HepG2 (cell line): Measurements from ENCODE around the gene CYP11A1. TPM values are rescaled to one million over a fixed set of nuclear protein-coding genes. Genes with fewer than 3 reads are reported as not detected.

Experiments
- ATAC-seq: fragments of 200-7000 bp; cut with Tn5 transposase; 3 replicates; pipeline ENCODE4 v1.9.1; 2020; ENCODE audit warnings: mild to moderate bottlenecking, moderate library complexity
- BruUV-seq: library from RNA; stranded (reverse); fragments of 400-500 nt; replicated peaks from 2 replicates; lab custom pipeline; 2021; lab: Mats Ljungman, UMichigan
- CTCF ChIA-PET: fragments of 300-600 bp; formaldehyde crosslinking; extraction: SDS; loops from one replicate; lab custom pipeline; 2021; ENCODE audit warnings: low total read pairs, inconsistent platforms, low intra/inter-chr PET ratio; lab: Yijun Ruan, JAX
- POLR2A ChIA-PET: fragments of 350-600 bp; sonication (Branson Sonifier 250); formaldehyde crosslinking; loops from one replicate; lab custom pipeline; 2020; ENCODE audit warnings: antibody characterized with exemption, inconsistent platforms; lab: Yijun Ruan, JAX
- DNase-seq: peaks from one replicate; pipeline ENCODE4 v3.0.0-alpha.2; 2015; ENCODE audit warnings: low spot score
- FAIRE-seq: peaks from 3 replicates; lab custom pipeline; 2011; peaks lifted over from hg19 to GRCh38; lab: Jason Lieb, UNC
- H2AFZ ChIP-seq: one replicate; pipeline ENCODE4 v1.6.1; 2011; ENCODE audit warnings: low read length, inconsistent platforms
- H3K27ac ChIP-seq: fragments of 300-600 bp; 3 replicates; pipeline ENCODE4 v1.8.0; 2011; ENCODE audit warnings: mixed run types, mild to moderate bottlenecking, mixed read lengths, low read length, inconsistent platforms; ENCODE audit not compliant: insufficient read depth; ENCODE audit errors: extremely low read length
- H3K27me3 ChIP-seq, 2 experiments: fragments of 200-600 bp in 1 of 2; 2 replicates in 1 of 2; 3 replicates in 1 of 2; pipeline versions ENCODE4 v1.6.0 to v1.8.0; 2011; ENCODE audit warnings: low read length in 2 of 2, mild to moderate bottlenecking in 2 of 2, moderate library complexity in 2 of 2, inconsistent platforms in 1 of 2; ENCODE audit not compliant: insufficient read depth in 2 of 2, control insufficient read depth in 1 of 2
- H3K36me3 ChIP-seq, 2 experiments: fragments of 200-600 bp in 1 of 2; replicated peaks in 1 of 2; 2 replicates in 1 of 2; 3 replicates in 1 of 2; pipeline versions ENCODE4 v1.5.1 to v1.8.0; 2011; ENCODE audit warnings: low read length in 2 of 2, inconsistent platforms in 1 of 2; ENCODE audit not compliant: insufficient read depth in 2 of 2, control insufficient read depth in 1 of 2
- H3K4me1 ChIP-seq: 2 replicates; pipeline ENCODE4 v1.5.1; 2012; ENCODE audit warnings: low read length, inconsistent platforms; ENCODE audit not compliant: insufficient read depth
- H3K4me2 ChIP-seq: 2 replicates; pipeline ENCODE4 v1.6.0; 2011; ENCODE audit warnings: low read depth, low read length, inconsistent platforms
- H3K4me3 ChIP-seq, 3 experiments: fragments of 200-600 bp in 1 of 3; sonication (generic), shearing (Covaris generic) in 1 of 3; replicated peaks in 1 of 3; 2 replicates each; pipeline ENCODE4 v1.5.1; 2011 to 2016; ENCODE audit warnings: low read length in 3 of 3, inconsistent platforms in 2 of 3, low read depth in 2 of 3, mild to moderate bottlenecking in 2 of 3, control low read depth in 1 of 3, mixed read lengths in 1 of 3; ENCODE audit not compliant: insufficient read depth in 1 of 3
- H3K79me2 ChIP-seq: one replicate; pipeline ENCODE4 v1.6.1; 2011; ENCODE audit warnings: low read length, inconsistent platforms; ENCODE audit not compliant: insufficient read depth
- H3K9ac ChIP-seq: 2 replicates; pipeline ENCODE4 v1.6.0; 2011; ENCODE audit warnings: mild to moderate bottlenecking, low read depth, low read length, inconsistent platforms; ENCODE audit not compliant: insufficient read depth
- H3K9me3 ChIP-seq: 2 replicates; pipeline ENCODE4 v1.5.1; 2012; ENCODE audit warnings: mild to moderate bottlenecking, low read length
- H4K20me1 ChIP-seq: 2 replicates; pipeline ENCODE4 v1.6.0; 2011; ENCODE audit warnings: inconsistent platforms, mild to moderate bottlenecking, low read length, moderate library complexity; ENCODE audit not compliant: insufficient read depth
- CEBPG ChIP-seq: IDR thresholded peaks from 2 replicates; pipeline ENCODE4 v1.6.1; 2016
- EP300 ChIP-seq, 3 experiments: sonication (generic) in 1 of 3; formaldehyde crosslinking in 1 of 3; IDR thresholded peaks; 2 replicates each; pipeline versions ENCODE4 v1.5.1 to v1.6.1; 2011 to 2020; ENCODE audit warnings: low read depth in 2 of 3, low read length in 2 of 3, borderline replicate concordance in 1 of 3, improper control_type of control experiment in 1 of 3, mild to moderate bottlenecking in 1 of 3, missing genetic modification reagents in 1 of 3, moderate library complexity in 1 of 3
- GFI1 ChIP-seq: sonication (generic); formaldehyde crosslinking; IDR thresholded peaks from 2 replicates; pipeline ENCODE4 v1.5.0; 2020; ENCODE audit warnings: missing genetic modification reagents, mild to moderate bottlenecking, borderline replicate concordance
- HNF1A ChIP-seq, 2 experiments: sonication (generic) in 1 of 2; formaldehyde crosslinking in 1 of 2; IDR thresholded peaks; 2 replicates each; pipeline versions ENCODE4 v1.4.0 to v1.6.1; 2016 to 2020; ENCODE audit warnings: borderline replicate concordance in 1 of 2, low read depth in 1 of 2, mild to moderate bottlenecking in 1 of 2, missing genetic modification reagents in 1 of 2
- HOXA3 ChIP-seq: sonication (generic); formaldehyde crosslinking; IDR thresholded peaks from 2 replicates; pipeline ENCODE4 v1.5.0; 2020; ENCODE audit warnings: missing genetic modification reagents
- KDM3A ChIP-seq: IDR thresholded peaks from 2 replicates; pipeline ENCODE4 v1.6.1; 2018; ENCODE audit warnings: low read depth, missing compliant biosample characterization
- MXD3 ChIP-seq: IDR thresholded peaks from 2 replicates; pipeline ENCODE4 v1.6.1; 2016; ENCODE audit warnings: mild to moderate bottlenecking, missing biosample characterization, missing genetic modification reagents
- NFE2L1 ChIP-seq: sonication (generic); formaldehyde crosslinking; IDR thresholded peaks from 2 replicates; pipeline ENCODE4 v1.4.0; 2020; ENCODE audit warnings: missing genetic modification reagents, mild to moderate bottlenecking, borderline replicate concordance
- RAD21 ChIP-seq: fragments of 450-650 bp; formaldehyde crosslinking; IDR thresholded peaks from 2 replicates; pipeline ENCODE4 v1.5.0; 2020; ENCODE audit warnings: mild to moderate bottlenecking
- TBP ChIP-seq: sonication (generic); formaldehyde crosslinking; IDR thresholded peaks from 2 replicates; pipeline ENCODE4 v1.5.0; 2020; ENCODE audit warnings: missing genetic modification reagents
- ZFP1 ChIP-seq: IDR thresholded peaks from 2 replicates; pipeline ENCODE4 v1.6.1; 2016
- ZFP90 ChIP-seq: sonication (generic); formaldehyde crosslinking; IDR thresholded peaks from 2 replicates; pipeline ENCODE4 v1.8.0; 2022; ENCODE audit warnings: missing genetic modification reagents, mild to moderate bottlenecking, inconsistent platforms, borderline replicate concordance
- ZFX ChIP-seq: sonication (generic); formaldehyde crosslinking; IDR thresholded peaks from 2 replicates; pipeline ENCODE4 v1.4.0; 2020; ENCODE audit warnings: mild to moderate bottlenecking, low read depth, missing genetic modification reagents, moderate library complexity
- ZNF275 ChIP-seq: sonication (generic); formaldehyde crosslinking; IDR thresholded peaks from 2 replicates; pipeline ENCODE4 v1.8.0; 2022; ENCODE audit warnings: missing genetic modification reagents, mild to moderate bottlenecking, inconsistent platforms, borderline replicate concordance
- ZNF343 ChIP-seq: sonication (generic); formaldehyde crosslinking; IDR thresholded peaks from 2 replicates; pipeline ENCODE4 v1.4.0; 2020; ENCODE audit warnings: mild to moderate bottlenecking, missing genetic modification reagents
- ZNF557 ChIP-seq: sonication (generic); formaldehyde crosslinking; IDR thresholded peaks from 2 replicates; pipeline ENCODE4 v1.4.0; 2020; ENCODE audit warnings: missing genetic modification reagents
- ZNF576 ChIP-seq: sonication (generic); formaldehyde crosslinking; IDR thresholded peaks from 2 replicates; pipeline ENCODE4 v1.4.0; 2020; ENCODE audit warnings: mild to moderate bottlenecking, missing genetic modification reagents
- ZNF7 ChIP-seq: IDR thresholded peaks from 2 replicates; pipeline ENCODE4 v1.6.1; 2016; ENCODE audit warnings: missing biosample characterization, missing genetic modification reagents
- ZNF781 ChIP-seq: sonication (generic); formaldehyde crosslinking; IDR thresholded peaks from 2 replicates; pipeline ENCODE4 v1.5.1; 2020; ENCODE audit warnings: borderline replicate concordance, mild to moderate bottlenecking, missing genetic modification reagents; ENCODE audit errors: not compliant biosample characterization
- ZNF792 ChIP-seq: IDR thresholded peaks from 2 replicates; pipeline ENCODE4 v1.6.1; 2016
- WGBS: methylation state at CpG from one replicate; pipeline ENCODE4 v1.1.6; 2017; ENCODE audit warnings: low lambda C conversion rate; 5-methylcytosine and 5-hydroxymethylcytosine counted together
- in situ Hi-C: cut with HindIII; loops from 2 replicates; pipeline ENCODE4 v1.10.0; 2017; ENCODE audit warnings: low pct_unique_long_range_greater_than_20kb; ENCODE audit not compliant: extremely low pct_ligation_motif_present
- intact Hi-C: fragments of 100-400 bp; cut with micrococcal nuclease; formaldehyde crosslinking; loops from one replicate; pipeline ENCODE4 v1.10.0; 2022; ENCODE audit not compliant: unreplicated experiment
- polyA plus RNA-seq, 8 experiments: library from polyadenylated mRNA; depleted of rRNA in 3 of 8; stranded (reverse) in 7 of 8; unstranded in 1 of 8; fragments of >200 nt; fragmentation: Illumina TruSeq in 4 of 8; extraction: Trizol in 4 of 8; gene quantifications; 2 replicates each; pipeline versions ENCODE4 v1.2.1 to v1.2.3, GENCODE V29; 2011 to 2016; ENCODE audit warnings: low read depth in 4 of 8, missing spikeins in 1 of 8, mixed read lengths in 1 of 8; ENCODE audit not compliant: insufficient read depth in 1 of 8
- total RNA-seq, 5 experiments: library from RNA; depleted of rRNA; stranded (reverse); fragments of >200 nt; fragmentation: Illumina TruSeq; extraction: Trizol; gene quantifications; 2 replicates each; pipeline ENCODE4 v1.2.3, GENCODE V29; 2016; ENCODE audit warnings: low read depth in 1 of 5

The CYP11A1 gene
- total and polyA plus RNA-seq, 2 of the 13 experiments (the other 11 are each of a cell fraction or from before 2014, with no cell fraction given): 0.66 to 0.92 TPM

GRCh38 chr15:74313889-74314288 is 53.6 kb downstream of the CYP11A1 start:
- ChIA-PET CTCF (no interaction called here), POLR2A (no interaction called here)
- Histone ChIP-seq H3K27me3 (peaks cover 11 to 36% of the 10 kb centered on the region in 2 experiments; a peak in 3 of 5 replicates), H2AFZ (no peak overlapping the region), H3K36me3 (no peaks in the 10 kb centered on the region), H3K4me3 (no peak overlapping the region), H3K4me2 (no peak overlapping the region), H3K4me1 (peaks cover 9% of the 10 kb centered on the region), H4K20me1 (no peaks in the 10 kb centered on the region), H3K79me2 (no peaks in the 10 kb centered on the region), H3K27ac (no peak overlapping the region), H3K9ac (no peak overlapping the region), H3K9me3 (no peaks in the 10 kb centered on the region)
- intact Hi-C loops (no loop called here), in situ Hi-C loops (no loop called here)
- no TSS peak for BruUV-seq
- FAIRE-seq: no peak
- WGBS: 4% methylated on average over 6 of the region's 7 CpGs
- DNase-seq: no peak
- no peak for TF ChIP-seq ZNF576 (CRISPR knock-in tag)
- no peak for TF ChIP-seq ZFX (CRISPR knock-in tag)
- TF ChIP-seq ZFP1 (CRISPR knock-in tag): no peak
- no peak for TF ChIP-seq MXD3 (CRISPR knock-in tag)
- no peak for TF ChIP-seq ZNF792 (CRISPR knock-in tag)
- no peak for TF ChIP-seq ZNF7
- TF ChIP-seq EP300 (IDR thresholded peaks at IDR 0.05; ENCODE audit: low read depth in 2 of 2, low read length in 2 of 2): no peak
- TF ChIP-seq EP300 (CRISPR knock-in tag; IDR thresholded peaks at IDR 0.05; ENCODE audit: borderline replicate concordance): no peak
- TF ChIP-seq TBP (CRISPR knock-in tag): no peak
- TF ChIP-seq HOXA3 (CRISPR knock-in tag): no peak
- TF ChIP-seq KDM3A (CRISPR knock-in tag): no peak
- TF ChIP-seq HNF1A (IDR thresholded peaks at IDR 0.05; ENCODE audit: low read depth): no peak
- no peak for TF ChIP-seq HNF1A (CRISPR knock-in tag; IDR thresholded peaks at IDR 0.05; ENCODE audit: borderline replicate concordance)
- TF ChIP-seq GFI1 (CRISPR knock-in tag): no peak
- TF ChIP-seq RAD21 (CRISPR knock-in tag): no peak
- TF ChIP-seq ZFP90: no peak
- TF ChIP-seq ZNF557 (CRISPR knock-in tag): no peak
- no peak for TF ChIP-seq ZNF343
- no peak for TF ChIP-seq ZNF781
- no peak for TF ChIP-seq NFE2L1 (CRISPR knock-in tag)
- no peak for TF ChIP-seq ZNF275 (CRISPR knock-in tag)
- no peak for TF ChIP-seq CEBPG (CRISPR knock-in tag)
- ATAC-seq: no peak
